GM18907 (cell line): Measurements from ENCODE around the gene TCP10L.
"Not testable (repeated sequence)": the region's sequence is repeated elsewhere in the genome, so short reads cannot be mapped to it uniquely, and the experiment has no call there.

Source experiments
- ATAC-seq: cut with Tn5 transposase; IDR thresholded peaks from one replicate; pipeline ENCODE4 v1.9.1; 2021; ENCODE audit warnings: mild to moderate bottlenecking, moderate library complexity; ENCODE audit not compliant: unreplicated experiment

Gene TCP10L

DNA sequence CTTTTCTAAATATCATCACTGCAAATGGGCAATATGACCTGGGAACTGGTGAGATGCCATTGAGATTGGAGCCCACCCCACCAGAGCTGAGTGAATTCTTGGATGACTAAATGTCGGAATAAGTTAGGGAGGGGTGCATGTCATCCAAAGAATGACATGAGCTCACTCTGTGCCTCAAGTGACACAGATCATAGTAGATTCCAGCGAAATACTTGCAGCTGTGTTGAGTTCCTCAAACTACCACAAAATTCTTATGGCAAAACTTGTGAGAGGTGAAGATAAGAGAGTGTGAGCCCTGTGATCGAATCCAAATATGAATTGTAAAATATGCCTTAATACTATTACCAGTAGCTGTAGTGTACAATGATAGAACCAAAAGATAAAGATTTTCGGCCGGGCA, 2.3 kb upstream of the TCP10L start:
- no peak for ATAC-seq

DNA sequence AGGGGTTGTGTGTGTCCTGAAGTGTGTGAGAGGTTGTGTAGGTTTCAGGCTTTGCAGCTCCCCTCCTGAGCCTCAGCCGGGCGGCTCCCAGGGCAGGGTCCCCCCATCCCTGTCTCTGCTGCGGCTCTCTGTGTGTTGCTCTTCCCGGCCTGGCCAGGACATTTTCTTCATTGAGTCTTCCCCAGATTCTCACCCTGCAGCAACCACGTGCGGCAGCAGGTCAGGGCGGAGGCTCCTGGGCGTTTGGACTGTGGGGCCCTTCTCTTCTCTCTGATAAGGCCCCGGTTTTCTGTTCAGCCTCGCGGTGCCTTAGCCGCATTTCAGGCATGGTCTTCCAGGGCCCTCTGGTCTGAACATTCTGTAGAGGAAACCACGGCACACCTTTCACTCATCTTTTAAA, 1.8 kb upstream of the TCP10L start:
- no peak for ATAC-seq

GRCh38 chr21:32585970-32586369, 647 bp upstream of the TCP10L start:
- ATAC-seq, result no peak

GRCh38 chr21:32584472-32584871, 851 bp downstream of the TCP10L start:
- no peak for ATAC-seq

- ATAC-seq, result no peak
These were observed 3.6 kb downstream of the TCP10L start for GRCh38 chr21:32581732-32582131.

DNA sequence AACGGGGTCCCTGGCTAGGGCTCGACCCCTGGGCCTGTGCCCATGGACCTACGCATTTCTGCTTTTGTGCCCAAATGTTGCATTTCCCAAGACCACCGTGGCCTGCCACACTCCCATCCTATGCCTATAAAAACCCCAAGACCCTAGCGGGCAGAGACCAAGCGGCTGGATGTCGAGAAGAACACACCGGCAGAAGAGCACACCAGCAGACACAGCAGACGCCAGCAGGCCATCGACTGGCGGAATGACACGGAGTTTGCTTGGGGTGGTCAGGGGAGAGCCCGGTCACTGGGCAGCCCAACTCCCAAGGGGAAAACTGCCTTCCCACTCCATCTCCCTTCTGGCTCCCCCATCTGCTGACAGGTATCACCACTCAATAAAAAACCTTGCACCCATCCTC, 4.4 kb downstream of the TCP10L start:
- no peak for ATAC-seq

DNA sequence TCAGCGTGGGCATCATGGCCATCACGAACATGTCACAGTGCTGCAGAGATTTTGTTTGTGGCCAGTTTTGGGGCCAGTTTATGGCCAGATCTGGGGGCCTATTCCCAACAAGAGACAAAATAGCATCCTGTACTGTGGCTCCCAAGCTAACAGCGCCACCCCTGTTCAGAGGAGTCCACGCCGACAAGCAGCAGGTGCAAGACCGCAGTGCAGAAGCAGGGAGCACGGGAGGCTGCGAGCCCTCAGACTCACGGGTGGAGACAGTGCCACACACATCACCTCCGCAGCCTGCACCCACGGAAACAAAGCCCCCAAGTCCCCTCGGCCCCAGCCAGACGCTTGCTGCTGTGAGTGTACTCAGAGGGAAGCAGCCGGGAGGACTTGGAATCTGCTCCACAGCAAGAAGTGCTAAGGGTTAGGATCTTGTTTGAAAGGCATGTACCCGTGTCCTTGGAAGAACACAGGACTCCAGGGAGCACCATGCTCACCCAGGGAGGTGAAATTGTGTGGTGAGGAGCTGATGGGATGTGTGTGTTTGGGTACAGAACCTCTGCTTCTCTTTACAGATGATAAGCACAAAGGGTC, 7.1 kb downstream of the TCP10L start:
- no peak for ATAC-seq

DNA sequence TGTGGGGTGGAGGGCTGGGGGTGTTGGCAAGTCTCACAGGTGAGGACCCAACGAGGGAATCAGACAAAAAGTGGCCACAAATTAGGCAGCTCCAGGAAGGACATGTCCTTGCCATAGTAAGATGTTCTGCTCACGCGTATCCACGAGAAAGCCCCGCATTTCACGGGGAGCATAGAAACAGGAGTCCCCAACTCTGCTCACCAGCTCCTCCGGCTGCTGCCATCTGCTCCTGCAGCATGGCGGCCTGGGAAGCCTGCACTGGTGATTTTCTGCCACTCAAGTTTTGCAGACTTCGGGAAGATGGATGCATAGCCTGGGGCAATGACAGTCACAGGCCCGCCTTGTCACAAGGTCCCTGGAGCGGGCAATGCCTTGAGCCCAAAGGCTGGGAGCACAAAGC, 9.3 kb downstream of the TCP10L start:
- no peak for ATAC-seq

DNA sequence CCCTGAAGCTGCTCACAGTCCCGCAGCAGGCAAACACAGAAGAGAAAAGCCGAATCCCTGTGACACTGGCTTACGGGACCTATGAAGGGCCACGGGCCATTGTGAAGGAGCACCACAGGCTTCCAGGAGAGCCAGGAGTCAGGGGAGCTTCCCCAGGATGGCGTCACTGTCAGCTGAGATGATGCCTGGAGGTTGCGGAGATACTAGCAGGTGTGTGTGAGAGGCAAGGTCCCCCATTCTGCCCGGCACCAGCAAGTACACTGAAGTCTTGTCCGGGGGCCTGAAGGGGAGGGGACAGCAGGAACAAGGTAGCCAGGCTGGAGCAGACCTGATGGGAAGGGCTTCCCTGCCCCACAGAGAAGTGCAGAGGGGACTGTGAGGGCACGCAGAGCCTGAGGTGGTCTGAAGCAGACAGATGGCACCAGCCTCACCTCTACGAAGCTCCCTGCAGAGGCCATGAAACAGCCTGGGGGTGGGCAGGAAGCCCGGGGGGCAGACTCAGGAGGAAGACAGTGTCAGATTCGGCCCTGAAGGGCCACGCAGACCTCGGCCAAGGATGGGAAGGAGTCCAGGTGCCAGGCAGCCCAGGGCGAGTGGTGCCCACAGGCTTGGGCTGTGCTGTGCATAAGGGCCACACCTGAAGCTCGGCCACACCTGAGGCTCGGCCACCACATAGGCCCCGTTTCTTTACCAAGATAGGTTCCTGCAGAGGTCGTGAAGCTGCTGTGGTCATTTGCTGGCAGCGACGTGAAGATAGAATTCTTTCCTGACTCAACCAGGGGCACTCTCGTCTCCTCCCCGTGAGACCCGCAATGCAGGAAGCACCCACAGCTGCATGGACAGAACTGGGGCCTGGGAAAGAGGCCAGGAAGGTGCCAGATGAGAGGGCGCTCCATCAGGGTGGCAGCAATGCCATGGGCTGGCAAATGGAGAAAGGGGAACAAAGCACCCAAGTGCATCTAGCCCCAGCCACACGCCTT, 10.1 kb downstream of the TCP10L start:
- ATAC-seq, result no peak

GRCh38 chr21:32572574-32573420, 12.5 kb downstream of the TCP10L start:
- ATAC-seq, result no peak

- no peak for ATAC-seq
These were observed 14.9 kb downstream of the TCP10L start for GRCh38 chr21:32570456-32570855.

GRCh38 chr21:32569261-32570230, 15.8 kb downstream of the TCP10L start:
- peak; percentile 92 for ATAC-seq

GRCh38 chr21:32567626-32568025, 17.7 kb downstream of the TCP10L start:
- no peak for ATAC-seq

GRCh38 chr21:32566741-32567389, 18.5 kb downstream of the TCP10L start:
- no peak for ATAC-seq

GRCh38 chr21:32565856-32566465, 19.4 kb downstream of the TCP10L start:
- no peak for ATAC-seq

DNA sequence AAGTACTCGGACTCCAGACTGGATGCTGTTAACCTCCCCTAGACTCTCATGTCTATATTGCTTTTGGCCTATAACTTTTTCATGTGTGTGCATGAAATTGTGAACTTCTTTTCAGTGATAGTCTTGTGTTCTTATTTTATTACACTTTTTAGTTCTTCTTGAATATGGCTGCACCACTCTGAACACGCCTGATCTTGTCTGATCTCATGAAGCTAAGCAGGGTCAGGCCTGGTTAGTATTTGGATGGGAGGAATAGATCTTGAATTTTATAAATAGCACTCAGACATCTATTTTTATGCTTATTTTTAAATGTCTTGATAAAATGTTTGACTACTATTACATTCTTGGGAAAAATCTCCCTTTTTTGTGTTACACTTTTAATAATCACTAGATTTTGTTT, 22.4 kb downstream of the TCP10L start:
- no peak for ATAC-seq

- ATAC-seq, result no peak
These were observed 22.9 kb downstream of the TCP10L start for GRCh38 chr21:32562426-32562825.

DNA sequence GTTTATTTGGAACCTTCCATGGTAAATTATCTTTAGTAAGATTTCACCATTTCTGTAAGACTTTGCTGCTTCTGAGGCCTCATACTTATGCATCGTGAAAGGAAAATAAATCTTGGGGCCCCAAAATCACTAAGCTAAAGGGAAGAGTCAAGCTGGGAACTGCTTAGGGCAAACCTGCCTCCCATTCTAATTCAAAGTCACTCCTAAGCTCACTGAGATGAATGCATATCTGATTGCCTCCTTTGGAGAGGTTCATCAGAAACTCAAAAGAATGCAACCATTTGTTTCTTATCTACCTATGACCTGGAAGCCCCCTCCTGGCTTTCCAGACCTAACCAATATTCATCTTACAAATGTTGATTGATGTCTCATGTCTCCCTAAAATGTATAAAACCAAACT, 23.8 kb downstream of the TCP10L start:
- ATAC-seq, result not testable (repeated sequence)

DNA sequence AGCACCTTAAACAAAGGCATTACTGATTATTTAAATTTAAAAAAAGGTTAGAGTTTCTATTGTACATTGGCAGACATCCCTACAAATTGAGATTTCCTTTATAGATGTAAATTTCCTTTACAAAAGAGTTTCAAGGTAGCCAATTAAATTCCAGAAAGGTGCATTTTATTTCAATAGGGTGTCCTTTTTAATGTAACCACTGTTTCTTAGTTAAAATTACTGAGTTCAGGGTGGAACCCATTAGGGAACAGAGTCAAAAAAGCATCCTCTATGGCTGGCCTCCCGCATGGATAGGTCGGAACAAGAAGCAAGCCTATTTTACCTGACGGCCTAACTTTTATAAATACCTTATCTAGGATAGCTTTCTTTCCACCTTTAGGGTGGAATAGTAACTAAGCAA, 24.4 kb downstream of the TCP10L start:
- no peak for ATAC-seq
